GM23248 (cell line): Measurements from ENCODE around the gene HECTD1.

Experiments
- EZH2 ChIP-seq: fragments of 200-600 bp; sonication (generic); IDR thresholded peaks from 2 replicates; pipeline ENCODE4 v1.6.1; 2018; ENCODE audit warnings: antibody characterized with exemption, mild to moderate bottlenecking; ENCODE audit not compliant: insufficient read depth, poor library complexity, severe bottlenecking
- EZH2phosphoT487 ChIP-seq: fragments of 200-600 bp; sonication (generic); IDR thresholded peaks from 2 replicates; pipeline ENCODE4 v1.6.1; 2018; ENCODE audit warnings: antibody characterized with exemption, moderate library complexity, mild to moderate bottlenecking, low read depth; ENCODE audit not compliant: insufficient read depth

DNA sequence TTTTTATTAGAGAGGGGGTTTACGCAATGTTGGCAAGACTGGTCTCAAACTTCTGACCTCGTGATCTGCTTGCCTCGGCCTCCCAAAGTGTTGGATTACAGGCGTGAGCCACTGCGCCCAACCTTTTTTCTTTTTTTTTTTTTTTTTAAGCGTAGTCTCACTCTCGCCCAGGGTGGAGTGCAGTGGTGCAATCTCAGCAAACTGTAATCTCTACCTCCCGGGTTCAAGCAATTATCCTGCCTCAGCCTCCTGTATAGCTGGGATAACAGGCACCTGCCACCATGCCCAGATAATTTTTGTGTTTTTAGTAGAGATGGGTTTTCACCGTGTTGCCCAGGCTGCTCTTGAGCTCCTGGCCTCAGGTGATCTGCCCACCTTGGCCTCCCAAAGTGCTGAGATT is 8.8 kb upstream of the HECTD1 start:
- no peak for TF ChIP-seq EZH2
- no peak for TF ChIP-seq EZH2phosphoT487
